PFSK-1 (cell line): ENCODE measurements around the gene ORM1.

Source experiments
- POLR2AphosphoS5 ChIP-seq: IDR thresholded peaks from 2 replicates; pipeline ENCODE4 v1.6.1; 2012; ENCODE audit warnings: low read depth, mild to moderate bottlenecking, control low read depth, low read length, moderate library complexity
- TAF1 ChIP-seq: IDR thresholded peaks from 2 replicates; pipeline ENCODE4 v1.6.1; 2012; ENCODE audit warnings: low read length, control low read depth, borderline replicate concordance; ENCODE audit not compliant: insufficient read depth
- TF ChIP-seq, protein P1 (sequence below), 2 experiments: IDR thresholded peaks; 2 replicates each; pipeline versions ENCODE4 v1.6.1 to v1.8.0; 2011 to 2012; ENCODE audit warnings: low read depth in 2 of 2, low read length in 2 of 2, control low read depth in 1 of 2, inconsistent platforms in 1 of 2, mild to moderate bottlenecking in 1 of 2, moderate library complexity in 1 of 2; ENCODE audit not compliant: insufficient read depth in 1 of 2

DNA sequence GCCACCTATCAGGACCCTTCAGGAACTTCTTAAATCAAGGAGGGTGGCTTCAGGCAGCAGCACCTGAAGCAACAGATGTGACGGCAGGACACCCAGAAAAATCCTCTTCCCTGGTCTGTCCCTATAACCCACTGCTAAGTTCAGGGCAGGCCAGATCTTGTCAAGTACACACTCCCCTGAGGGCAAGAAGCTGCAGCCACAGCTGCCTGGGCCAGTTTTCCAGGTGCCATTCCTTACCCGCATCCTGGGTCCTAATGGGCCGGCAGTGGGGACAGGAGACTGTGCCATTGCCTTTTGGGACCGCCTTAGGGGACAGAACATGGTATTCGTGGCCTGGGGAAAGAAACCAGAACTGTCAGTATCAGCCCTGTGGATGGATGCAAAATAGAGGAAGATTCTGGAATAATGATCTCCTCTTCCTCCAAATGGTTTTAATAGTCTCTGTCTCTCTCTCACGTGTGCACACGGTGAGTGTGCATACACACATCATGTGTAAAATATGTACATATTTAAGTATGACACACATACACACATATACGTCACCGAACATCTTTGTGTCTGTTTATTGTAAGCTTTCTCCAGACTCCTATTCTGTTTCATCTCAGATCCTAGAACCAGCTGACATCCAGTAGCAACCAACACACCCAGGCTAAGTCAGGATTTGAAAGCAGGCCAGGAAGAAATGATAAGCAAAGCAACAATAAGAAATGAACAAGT lies 20.7 kb downstream of the ORM1 start:
- TF ChIP-seq POLR2AphosphoS5, result no peak
- TF ChIP-seq, protein P1, sequence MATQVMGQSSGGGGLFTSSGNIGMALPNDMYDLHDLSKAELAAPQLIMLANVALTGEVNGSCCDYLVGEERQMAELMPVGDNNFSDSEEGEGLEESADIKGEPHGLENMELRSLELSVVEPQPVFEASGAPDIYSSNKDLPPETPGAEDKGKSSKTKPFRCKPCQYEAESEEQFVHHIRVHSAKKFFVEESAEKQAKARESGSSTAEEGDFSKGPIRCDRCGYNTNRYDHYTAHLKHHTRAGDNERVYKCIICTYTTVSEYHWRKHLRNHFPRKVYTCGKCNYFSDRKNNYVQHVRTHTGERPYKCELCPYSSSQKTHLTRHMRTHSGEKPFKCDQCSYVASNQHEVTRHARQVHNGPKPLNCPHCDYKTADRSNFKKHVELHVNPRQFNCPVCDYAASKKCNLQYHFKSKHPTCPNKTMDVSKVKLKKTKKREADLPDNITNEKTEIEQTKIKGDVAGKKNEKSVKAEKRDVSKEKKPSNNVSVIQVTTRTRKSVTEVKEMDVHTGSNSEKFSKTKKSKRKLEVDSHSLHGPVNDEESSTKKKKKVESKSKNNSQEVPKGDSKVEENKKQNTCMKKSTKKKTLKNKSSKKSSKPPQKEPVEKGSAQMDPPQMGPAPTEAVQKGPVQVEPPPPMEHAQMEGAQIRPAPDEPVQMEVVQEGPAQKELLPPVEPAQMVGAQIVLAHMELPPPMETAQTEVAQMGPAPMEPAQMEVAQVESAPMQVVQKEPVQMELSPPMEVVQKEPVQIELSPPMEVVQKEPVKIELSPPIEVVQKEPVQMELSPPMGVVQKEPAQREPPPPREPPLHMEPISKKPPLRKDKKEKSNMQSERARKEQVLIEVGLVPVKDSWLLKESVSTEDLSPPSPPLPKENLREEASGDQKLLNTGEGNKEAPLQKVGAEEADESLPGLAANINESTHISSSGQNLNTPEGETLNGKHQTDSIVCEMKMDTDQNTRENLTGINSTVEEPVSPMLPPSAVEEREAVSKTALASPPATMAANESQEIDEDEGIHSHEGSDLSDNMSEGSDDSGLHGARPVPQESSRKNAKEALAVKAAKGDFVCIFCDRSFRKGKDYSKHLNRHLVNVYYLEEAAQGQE (IDR thresholded peaks at IDR 0.05; ENCODE audit: insufficient read depth in 1 of 2, low read depth in 2 of 2, low read length in 2 of 2), result no peak
- no peak for TF ChIP-seq TAF1
